Measurements from ENCODE around the gene NRG4.
"Not testable (repeated sequence)": the region's sequence is repeated elsewhere in the genome, so short reads cannot be mapped to it uniquely, and the experiment has no call there.

The NRG4 gene

GRCh38 chr15:76032046-76032445 is 19.8 kb upstream of the NRG4 start:
- Mint-ChIP-seq H3K4me3 (no peak overlapping the region), H3K27ac (no peak overlapping the region)

GRCh38 chr15:76024021-76024768 is 12.0 kb upstream of the NRG4 start:
- no peak for DNase-seq (ENCODE audit: low spot score)
- H3K27ac Mint-ChIP-seq = no peak overlapping the region
- H3K4me1 Mint-ChIP-seq (ENCODE audit: low read depth) = no peaks in the 10 kb centered on the region
- H3K36me3 Mint-ChIP-seq (ENCODE audit: low read depth) = no peaks in the 10 kb centered on the region
- peaks cover 10% of the 10 kb centered on the region for H3K9me3 Mint-ChIP-seq
- H3K4me3 Mint-ChIP-seq = no peak overlapping the region
- H3K27me3 Mint-ChIP-seq (ENCODE audit: low read depth) = peaks cover 7% of the 10 kb centered on the region

More at GRCh38 chr15:76032046-76032445, 19.8 kb upstream of the NRG4 start:
- no peak for DNase-seq (ENCODE audit: low spot score)
- Mint-ChIP-seq H3K9me3 (no peaks in the 10 kb centered on the region), H3K36me3 (ENCODE audit: low read depth) (no peaks in the 10 kb centered on the region), H3K27me3 (ENCODE audit: low read depth) (peaks cover 12% of the 10 kb centered on the region), H3K4me1 (ENCODE audit: low read depth) (no peaks in the 10 kb centered on the region)

GRCh38 chr15:76013470-76013869 is 1.2 kb upstream of the NRG4 start:
- H3K9me3 Mint-ChIP-seq; H3K4me3 Mint-ChIP-seq; H3K27ac Mint-ChIP-seq; DNase-seq (ENCODE audit: low spot score); H3K4me1 Mint-ChIP-seq (ENCODE audit: low read depth); H3K36me3 Mint-ChIP-seq (ENCODE audit: low read depth): not testable (repeated sequence)
- peaks cover 38% of the 10 kb centered on the region for H3K27me3 Mint-ChIP-seq (ENCODE audit: low read depth)

GRCh38 chr15:76010613-76011012 is 1.6 kb downstream of the NRG4 start:
- Mint-ChIP-seq H3K36me3 (ENCODE audit: low read depth) (no peaks in the 10 kb centered on the region), H3K4me1 (ENCODE audit: low read depth) (peaks cover 2% of the 10 kb centered on the region), H3K27me3 (ENCODE audit: low read depth) (peaks cover 39% of the 10 kb centered on the region), H3K9me3 (no peaks in the 10 kb centered on the region), H3K27ac (no peak overlapping the region), H3K4me3 (no peak overlapping the region)
- no peak for DNase-seq (ENCODE audit: low spot score)

GRCh38 chr15:76006136-76006778 is 6.0 kb downstream of the NRG4 start:
- H3K4me1 Mint-ChIP-seq (ENCODE audit: low read depth) = no peaks in the 10 kb centered on the region
- no peak overlapping the region for H3K27ac Mint-ChIP-seq
- H3K27me3 Mint-ChIP-seq (ENCODE audit: low read depth) = peaks cover 39% of the 10 kb centered on the region
- H3K4me3 Mint-ChIP-seq = no peak overlapping the region
- no peaks in the 10 kb centered on the region for H3K36me3 Mint-ChIP-seq (ENCODE audit: low read depth)
- DNase-seq (ENCODE audit: low spot score) = no peak
- H3K9me3 Mint-ChIP-seq = no peaks in the 10 kb centered on the region

GRCh38 chr15:76003364-76003763 is 8.9 kb downstream of the NRG4 start:
- H3K9me3 Mint-ChIP-seq = no peaks in the 10 kb centered on the region
- no peak overlapping the region for H3K27ac Mint-ChIP-seq
- no peaks in the 10 kb centered on the region for H3K36me3 Mint-ChIP-seq (ENCODE audit: low read depth)
- H3K4me3 Mint-ChIP-seq = no peak overlapping the region
- no peaks in the 10 kb centered on the region for H3K4me1 Mint-ChIP-seq (ENCODE audit: low read depth)
- no peak for DNase-seq (ENCODE audit: low spot score)
- H3K27me3 Mint-ChIP-seq (ENCODE audit: low read depth) = peaks cover 40% of the 10 kb centered on the region

- no peaks in the 10 kb centered on the region for H3K4me1 Mint-ChIP-seq (ENCODE audit: low read depth)
- no peaks in the 10 kb centered on the region for H3K36me3 Mint-ChIP-seq (ENCODE audit: low read depth)
- H3K27ac Mint-ChIP-seq = no peak overlapping the region
- H3K9me3 Mint-ChIP-seq = no peaks in the 10 kb centered on the region
- peaks cover 36% of the 10 kb centered on the region for H3K27me3 Mint-ChIP-seq (ENCODE audit: low read depth)
- no peak overlapping the region for H3K4me3 Mint-ChIP-seq
- no peak for DNase-seq (ENCODE audit: low spot score)
These were observed 16.6 kb downstream of the NRG4 start for GRCh38 chr15:75995611-75996010.

GRCh38 chr15:75994220-75994619 is 18.0 kb downstream of the NRG4 start:
- no peaks in the 10 kb centered on the region for H3K36me3 Mint-ChIP-seq (ENCODE audit: low read depth)
- H3K27ac Mint-ChIP-seq = no peak overlapping the region
- H3K4me1 Mint-ChIP-seq (ENCODE audit: low read depth) = no peaks in the 10 kb centered on the region
- H3K27me3 Mint-ChIP-seq (ENCODE audit: low read depth) = peaks cover 39% of the 10 kb centered on the region
- no peaks in the 10 kb centered on the region for H3K9me3 Mint-ChIP-seq
- DNase-seq (ENCODE audit: low spot score) = no peak
- no peak overlapping the region for H3K4me3 Mint-ChIP-seq

GRCh38 chr15:75992897-75993296 is 19.3 kb downstream of the NRG4 start:
- H3K27me3 Mint-ChIP-seq (ENCODE audit: low read depth) = peaks cover 33% of the 10 kb centered on the region

GRCh38 chr15:75989875-75990274 is 22.3 kb downstream of the NRG4 start:
- no peak overlapping the region for H3K27ac Mint-ChIP-seq
- no peak overlapping the region for H3K4me3 Mint-ChIP-seq
- H3K4me1 Mint-ChIP-seq (ENCODE audit: low read depth) = no peaks in the 10 kb centered on the region
- peaks cover 28% of the 10 kb centered on the region for H3K27me3 Mint-ChIP-seq (ENCODE audit: low read depth)
- no peaks in the 10 kb centered on the region for H3K36me3 Mint-ChIP-seq (ENCODE audit: low read depth)
- no peak for DNase-seq (ENCODE audit: low spot score)
- H3K9me3 Mint-ChIP-seq = no peaks in the 10 kb centered on the region

More at GRCh38 chr15:75992897-75993296, 19.3 kb downstream of the NRG4 start:
- no peaks in the 10 kb centered on the region for H3K4me1 Mint-ChIP-seq (ENCODE audit: low read depth)
- H3K27ac Mint-ChIP-seq = no peak overlapping the region
- H3K4me3 Mint-ChIP-seq = no peak overlapping the region
- DNase-seq (ENCODE audit: low spot score) = no peak
- no peaks in the 10 kb centered on the region for H3K9me3 Mint-ChIP-seq
- H3K36me3 Mint-ChIP-seq (ENCODE audit: low read depth) = no peaks in the 10 kb centered on the region

- H3K36me3 Mint-ChIP-seq (ENCODE audit: low read depth) = no peaks in the 10 kb centered on the region
- DNase-seq (ENCODE audit: low spot score) = no peak
- H3K27ac Mint-ChIP-seq = no peak overlapping the region
These were observed 23.2 kb downstream of the NRG4 start for GRCh38 chr15:75989045-75989444.

GRCh38 chr15:75985971-75986370 is 26.3 kb downstream of the NRG4 start:
- DNase-seq (ENCODE audit: low spot score) = no peak
- Mint-ChIP-seq H3K27me3 (ENCODE audit: low read depth) (peaks cover 47% of the 10 kb centered on the region), H3K27ac (no peak overlapping the region), H3K9me3 (no peaks in the 10 kb centered on the region), H3K4me3 (no peak overlapping the region), H3K36me3 (ENCODE audit: low read depth) (no peaks in the 10 kb centered on the region), H3K4me1 (ENCODE audit: low read depth) (no peaks in the 10 kb centered on the region)

More at GRCh38 chr15:75989045-75989444, 23.2 kb downstream of the NRG4 start:
- Mint-ChIP-seq H3K9me3 (no peaks in the 10 kb centered on the region), H3K27me3 (ENCODE audit: low read depth) (peaks cover 27% of the 10 kb centered on the region), H3K4me1 (ENCODE audit: low read depth) (no peaks in the 10 kb centered on the region), H3K4me3 (no peak overlapping the region)

GRCh38 chr15:75984706-75985105 is 27.5 kb downstream of the NRG4 start:
- H3K27ac Mint-ChIP-seq; DNase-seq (ENCODE audit: low spot score); H3K4me3 Mint-ChIP-seq; H3K4me1 Mint-ChIP-seq (ENCODE audit: low read depth); H3K36me3 Mint-ChIP-seq (ENCODE audit: low read depth); H3K9me3 Mint-ChIP-seq: not testable (repeated sequence)
- H3K27me3 Mint-ChIP-seq (ENCODE audit: low read depth) = peaks cover 52% of the 10 kb centered on the region

GRCh38 chr15:75982468-75982867 is 29.8 kb downstream of the NRG4 start:
- Mint-ChIP-seq H3K27ac (no peak overlapping the region), H3K9me3 (no peaks in the 10 kb centered on the region), H3K4me1 (ENCODE audit: low read depth) (no peaks in the 10 kb centered on the region), H3K4me3 (no peak overlapping the region), H3K36me3 (ENCODE audit: low read depth) (no peaks in the 10 kb centered on the region), H3K27me3 (ENCODE audit: low read depth) (peaks cover 60% of the 10 kb centered on the region)
- DNase-seq (ENCODE audit: low spot score) = no peak

All from T-helper 2 cell treated with Interferon-gamma antibody and Interleukin-4, amounts not matched to agents 5 μg/mL and 100 μg/mL, for 36 hours (primary cell).